Neural progenitor cell (in vitro differentiated cells): ENCODE results near the gene TMEM131L. TPM values are rescaled to one million over a fixed set of nuclear protein-coding genes. Genes with fewer than 3 reads are reported as not detected.
A peak's percentile ranks its signal among the peaks of the same experiment; 100 is the strongest.

Experiments used
- DNase-seq: peaks from one replicate; pipeline ENCODE4 v3.0.0-alpha.2; 2016; ENCODE audit warnings: low spot score
- H2AFZ ChIP-seq: fragments of 200-600 bp; sonication (generic); replicated peaks from 2 replicates; pipeline ENCODE4 v1.6.1; 2016; ENCODE audit warnings: antibody characterized with exemption
- H3F3A ChIP-seq: fragments of 200-600 bp; sonication (generic); 2 replicates; pipeline ENCODE4 v1.6.1; 2016; ENCODE audit warnings: antibody characterized with exemption, low read depth
- H3K27ac ChIP-seq: fragments of 200-600 bp; sonication (generic); 2 replicates; pipeline ENCODE4 v1.5.1; 2016; ENCODE audit warnings: mild to moderate bottlenecking
- H3K27me3 ChIP-seq: fragments of 200-600 bp; sonication (generic); 2 replicates; pipeline ENCODE4 v1.6.1; 2016; ENCODE audit warnings: mild to moderate bottlenecking, moderate library complexity
- H3K36me3 ChIP-seq: fragments of 200-600 bp; sonication (generic); 2 replicates; pipeline ENCODE4 v1.5.1; 2016
- H3K4me1 ChIP-seq: fragments of 200-600 bp; sonication (generic); 2 replicates; pipeline ENCODE4 v1.6.1; 2016; ENCODE audit warnings: mixed run types
- H3K4me2 ChIP-seq: fragments of 200-600 bp; sonication (generic); 2 replicates; pipeline ENCODE4 v1.6.1; 2016
- H3K4me3 ChIP-seq: fragments of 200-600 bp; sonication (generic); 2 replicates; pipeline ENCODE4 v1.5.1; 2016
- H3K79me2 ChIP-seq: fragments of 200-600 bp; sonication (generic); 2 replicates; pipeline ENCODE4 v1.6.1; 2016; ENCODE audit warnings: low read depth
- H3K9ac ChIP-seq: fragments of 200-600 bp; sonication (generic); 2 replicates; pipeline ENCODE4 v1.6.1; 2016
- H3K9me3 ChIP-seq: fragments of 200-600 bp; sonication (generic); 2 replicates; pipeline ENCODE4 v1.5.1; 2016; ENCODE audit warnings: low read depth
- H4K20me1 ChIP-seq: fragments of 200-600 bp; sonication (generic); 2 replicates; pipeline ENCODE4 v1.6.1; 2016; ENCODE audit warnings: low read depth
- H3K27ac Mint-ChIP-seq: 3 replicates; pipeline ENCODE4 v1.8.0; 2021; ENCODE audit warnings: mixed read lengths
- H3K27me3 Mint-ChIP-seq: 2 replicates; pipeline ENCODE4 v1.8.0; 2022; ENCODE audit warnings: low read depth, mild to moderate bottlenecking, inconsistent platforms, moderate library complexity, mixed read lengths; ENCODE audit not compliant: insufficient read depth
- H3K36me3 Mint-ChIP-seq: 3 replicates; pipeline ENCODE4 v1.8.0; 2021; ENCODE audit warnings: mixed read lengths
- H3K4me1 Mint-ChIP-seq: 3 replicates; pipeline ENCODE4 v1.8.0; 2021; ENCODE audit warnings: mixed read lengths
- H3K4me3 Mint-ChIP-seq: 3 replicates; pipeline ENCODE4 v1.8.0; 2021; ENCODE audit warnings: mild to moderate bottlenecking, moderate library complexity, mixed read lengths
- H3K9me3 Mint-ChIP-seq: 3 replicates; pipeline ENCODE4 v1.8.0; 2020; ENCODE audit warnings: mixed read lengths
- EZH2 ChIP-seq: fragments of 200-600 bp; sonication (generic); IDR thresholded peaks from 2 replicates; pipeline ENCODE4 v1.6.1; 2017; ENCODE audit warnings: antibody characterized with exemption, mild to moderate bottlenecking, moderate library complexity
- EZH2phosphoT487 ChIP-seq: fragments of 200-600 bp; sonication (generic); IDR thresholded peaks from 2 replicates; pipeline ENCODE4 v1.6.1; 2017; ENCODE audit warnings: antibody characterized with exemption
- total RNA-seq: library from RNA; depleted of rRNA; stranded (reverse); fragments of >200 nt; gene quantifications from 2 replicates; pipeline ENCODE4 v1.2.3, GENCODE V29; 2015; ENCODE audit warnings: low replicate concordance
- TF ChIP-seq, protein P1 (sequence below): fragments of 200-600 bp; sonication (generic); IDR thresholded peaks from 2 replicates; pipeline ENCODE4 v1.5.1; 2017; ENCODE audit warnings: antibody characterized with exemption, mild to moderate bottlenecking

Gene TMEM131L
- total RNA-seq, 1 donor from 2014 or later: 14.8 TPM

GRCh38 chr4:153538487-153539357 lies 72.6 kb downstream of the TMEM131L start:
- H3K27ac ChIP-seq: peak overlapping the region; percentile 10
- H3K4me3 ChIP-seq: no peak overlapping the region
- DNase-seq: no peak
- peak overlapping the region; percentile 35 for H3K27ac Mint-ChIP-seq
- H3K36me3 Mint-ChIP-seq: peaks cover 14% of the 10 kb centered on the region
- H3K4me1 Mint-ChIP-seq: peaks cover 28% of the 10 kb centered on the region
- no peaks in the 10 kb centered on the region for H3K9me3 ChIP-seq
- H3K9me3 Mint-ChIP-seq: no peaks in the 10 kb centered on the region
- no peak overlapping the region for H3K4me3 Mint-ChIP-seq
- H4K20me1 ChIP-seq: no peaks in the 10 kb centered on the region
- H3K36me3 ChIP-seq: no peaks in the 10 kb centered on the region
- TF ChIP-seq, protein P1, sequence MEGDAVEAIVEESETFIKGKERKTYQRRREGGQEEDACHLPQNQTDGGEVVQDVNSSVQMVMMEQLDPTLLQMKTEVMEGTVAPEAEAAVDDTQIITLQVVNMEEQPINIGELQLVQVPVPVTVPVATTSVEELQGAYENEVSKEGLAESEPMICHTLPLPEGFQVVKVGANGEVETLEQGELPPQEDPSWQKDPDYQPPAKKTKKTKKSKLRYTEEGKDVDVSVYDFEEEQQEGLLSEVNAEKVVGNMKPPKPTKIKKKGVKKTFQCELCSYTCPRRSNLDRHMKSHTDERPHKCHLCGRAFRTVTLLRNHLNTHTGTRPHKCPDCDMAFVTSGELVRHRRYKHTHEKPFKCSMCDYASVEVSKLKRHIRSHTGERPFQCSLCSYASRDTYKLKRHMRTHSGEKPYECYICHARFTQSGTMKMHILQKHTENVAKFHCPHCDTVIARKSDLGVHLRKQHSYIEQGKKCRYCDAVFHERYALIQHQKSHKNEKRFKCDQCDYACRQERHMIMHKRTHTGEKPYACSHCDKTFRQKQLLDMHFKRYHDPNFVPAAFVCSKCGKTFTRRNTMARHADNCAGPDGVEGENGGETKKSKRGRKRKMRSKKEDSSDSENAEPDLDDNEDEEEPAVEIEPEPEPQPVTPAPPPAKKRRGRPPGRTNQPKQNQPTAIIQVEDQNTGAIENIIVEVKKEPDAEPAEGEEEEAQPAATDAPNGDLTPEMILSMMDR: no peak
- TF ChIP-seq EZH2phosphoT487 (no peak), EZH2 (no peak)
- peaks cover 7% of the 10 kb centered on the region for H3K27me3 Mint-ChIP-seq
- peaks cover 8% of the 10 kb centered on the region for H3F3A ChIP-seq
- H3K9ac ChIP-seq: no peak overlapping the region
- peaks cover 29% of the 10 kb centered on the region for H3K4me1 ChIP-seq
- H2AFZ ChIP-seq: no peak overlapping the region
- no peak overlapping the region for H3K4me2 ChIP-seq
- H3K27me3 ChIP-seq: no peaks in the 10 kb centered on the region
- no peaks in the 10 kb centered on the region for H3K79me2 ChIP-seq

- no peak overlapping the region for H3K27ac ChIP-seq
- peaks cover 7% of the 10 kb centered on the region for H3K27me3 Mint-ChIP-seq
- no peaks in the 10 kb centered on the region for H3K27me3 ChIP-seq
- H3K9me3 Mint-ChIP-seq: no peaks in the 10 kb centered on the region
- TF ChIP-seq EZH2: no peak
- TF ChIP-seq EZH2phosphoT487: no peak
- TF ChIP-seq, protein P1: no peak
- H3K4me2 ChIP-seq: no peak overlapping the region
- no peak overlapping the region for H3K27ac Mint-ChIP-seq
- H2AFZ ChIP-seq: no peak overlapping the region
- H3F3A ChIP-seq: peaks cover 9% of the 10 kb centered on the region
- no peak overlapping the region for H3K4me3 Mint-ChIP-seq
- H3K4me1 ChIP-seq: peaks cover 31% of the 10 kb centered on the region
- H3K36me3 Mint-ChIP-seq: peaks cover 12% of the 10 kb centered on the region
- peaks cover 29% of the 10 kb centered on the region for H3K4me1 Mint-ChIP-seq
- no peak for DNase-seq
- no peaks in the 10 kb centered on the region for H3K79me2 ChIP-seq
- H3K9ac ChIP-seq: no peak overlapping the region
- no peaks in the 10 kb centered on the region for H3K36me3 ChIP-seq
- H4K20me1 ChIP-seq: no peaks in the 10 kb centered on the region
- H3K4me3 ChIP-seq: no peak overlapping the region
- H3K9me3 ChIP-seq: no peaks in the 10 kb centered on the region
Observed at GRCh38 chr4:153539422-153539821, 73.3 kb downstream of the TMEM131L start.

DNA sequence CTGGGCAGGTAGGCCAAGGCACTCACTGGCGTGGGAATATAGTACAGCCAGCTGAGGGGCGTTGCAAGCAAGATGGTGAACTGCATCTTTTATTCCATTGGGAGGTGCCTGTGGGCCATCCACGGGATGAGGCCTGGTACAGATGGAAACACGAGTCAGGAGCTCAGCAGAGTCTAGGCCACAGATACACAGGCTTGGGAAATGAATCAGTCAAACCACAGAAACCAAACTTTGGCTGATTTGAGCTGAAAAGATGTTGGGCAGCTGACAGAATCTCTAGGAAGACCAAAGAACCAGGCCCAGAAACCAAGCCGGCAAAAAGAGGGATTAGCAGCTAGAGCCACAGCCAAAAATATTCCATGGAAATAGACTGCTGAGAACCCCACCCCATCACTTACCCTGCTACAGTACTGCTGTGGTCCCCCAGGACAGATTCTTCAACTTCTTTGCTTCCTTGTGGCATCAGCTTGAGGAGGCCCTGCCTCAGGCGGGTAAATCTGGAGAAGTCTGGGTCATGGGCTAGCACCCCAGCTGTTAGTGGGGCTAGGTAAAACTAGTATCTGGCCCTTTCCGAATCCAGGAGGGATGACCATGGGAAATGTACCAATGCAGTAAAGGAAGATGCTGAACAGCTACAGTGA lies 75.4 kb downstream of the TMEM131L start:
- Mint-ChIP-seq H3K27ac (no peak overlapping the region), H3K4me3 (no peak overlapping the region), H3K27me3 (peaks cover 4% of the 10 kb centered on the region), H3K36me3 (peaks cover 12% of the 10 kb centered on the region), H3K4me1 (peaks cover 18% of the 10 kb centered on the region), H3K9me3 (no peaks in the 10 kb centered on the region)
- no peaks in the 10 kb centered on the region for H3K36me3 ChIP-seq
- H4K20me1 ChIP-seq: no peaks in the 10 kb centered on the region
- no peaks in the 10 kb centered on the region for H3K27me3 ChIP-seq
- H2AFZ ChIP-seq: no peak overlapping the region
- TF ChIP-seq EZH2: no peak
- TF ChIP-seq EZH2phosphoT487: no peak
- TF ChIP-seq, protein P1: no peak
- no peak overlapping the region for H3K4me2 ChIP-seq
- H3K4me1 ChIP-seq: peaks cover 14% of the 10 kb centered on the region
- no peak for DNase-seq
- H3K79me2 ChIP-seq: no peaks in the 10 kb centered on the region
- H3K4me3 ChIP-seq: no peak overlapping the region
- peaks cover 5% of the 10 kb centered on the region for H3F3A ChIP-seq
- no peaks in the 10 kb centered on the region for H3K9me3 ChIP-seq
- no peak overlapping the region for H3K9ac ChIP-seq
- H3K27ac ChIP-seq: no peak overlapping the region
